PFSK-1 (cell line): ENCODE measurements around the gene LYPLA2.

ENCODE experiments used
- POLR2AphosphoS5 ChIP-seq: IDR thresholded peaks from 2 replicates; pipeline ENCODE4 v1.6.1; 2012; ENCODE audit warnings: low read depth, mild to moderate bottlenecking, control low read depth, low read length, moderate library complexity
- REST ChIP-seq, 2 experiments: IDR thresholded peaks; 2 replicates each; pipeline versions ENCODE4 v1.6.1 to v1.8.0; 2011 to 2012; ENCODE audit warnings: low read depth in 2 of 2, low read length in 2 of 2, control low read depth in 1 of 2, inconsistent platforms in 1 of 2, mild to moderate bottlenecking in 1 of 2, moderate library complexity in 1 of 2; ENCODE audit not compliant: insufficient read depth in 1 of 2

DNA sequence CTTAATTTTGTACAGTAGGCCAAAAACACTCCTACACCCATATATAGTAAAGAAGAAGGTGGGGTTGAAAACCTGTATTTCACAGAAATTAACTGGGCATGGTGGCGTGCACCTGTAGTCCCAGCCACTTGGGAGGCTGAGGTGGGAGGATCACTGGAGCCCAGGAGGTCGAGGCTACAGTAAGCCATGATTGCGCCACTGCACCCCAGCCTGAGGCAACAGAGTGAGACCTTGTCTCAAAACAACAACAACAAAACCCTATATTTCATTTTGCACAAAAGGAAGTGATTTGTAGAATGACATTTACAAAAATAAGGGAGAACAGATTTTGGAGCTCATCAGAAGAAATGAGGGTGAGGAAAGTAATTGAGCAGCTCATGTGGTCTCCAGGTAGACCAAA lies 2.2 kb upstream of the LYPLA2 start:
- TF ChIP-seq POLR2AphosphoS5 (no peak), REST (IDR thresholded peaks at IDR 0.05; ENCODE audit: insufficient read depth in 1 of 2, low read depth in 2 of 2, low read length in 2 of 2) (no peak)
